Thymus (tissue), 11 donors: Measurements from ENCODE around the gene SPINK8. TPM values are rescaled to one million over a fixed set of nuclear protein-coding genes. Genes with fewer than 3 reads are reported as not detected.

Source experiments
- DNase-seq, 9 donors: peaks; one replicate each; pipeline ENCODE4 v3.0.0-alpha.2; 2013; ENCODE audit warnings: low spot score in 9 of 9, low read depth in 6 of 9, missing footprints in 1 of 9
- H3K27ac ChIP-seq, 2 donors: one replicate each; pipeline ENCODE4 v1.5.1; 2013; ENCODE audit warnings: control low read depth in 1 of 2, low read depth in 1 of 2, low read length in 1 of 2, mild to moderate bottlenecking in 1 of 2, moderate library complexity in 1 of 2
- H3K27me3 ChIP-seq, 2 donors: one replicate each; pipeline ENCODE4 v1.5.1; 2013; ENCODE audit warnings: low read length in 1 of 2; ENCODE audit not compliant: control insufficient read depth in 2 of 2, insufficient read depth in 1 of 2
- H3K36me3 ChIP-seq, 2 donors: one replicate each; pipeline ENCODE4 v1.5.1; 2013; ENCODE audit warnings: low read length in 1 of 2, mild to moderate bottlenecking in 1 of 2, moderate library complexity in 1 of 2; ENCODE audit not compliant: control insufficient read depth in 2 of 2, insufficient read depth in 2 of 2
- H3K4me1 ChIP-seq, 2 donors: one replicate each; pipeline ENCODE4 v1.5.1; 2013; ENCODE audit warnings: low read length in 2 of 2; ENCODE audit not compliant: control insufficient read depth in 2 of 2, insufficient read depth in 2 of 2
- H3K4me3 ChIP-seq, 2 donors: one replicate each; pipeline ENCODE4 v1.5.1; 2013; ENCODE audit warnings: low read length in 2 of 2, control low read depth in 1 of 2, mild to moderate bottlenecking in 1 of 2
- H3K9me3 ChIP-seq, 2 donors: one replicate each; pipeline ENCODE4 v1.5.1; 2013; ENCODE audit warnings: low read length in 1 of 2, mild to moderate bottlenecking in 1 of 2; ENCODE audit not compliant: control insufficient read depth in 2 of 2, insufficient read depth in 1 of 2
- WGBS: extraction: QIAGEN DNeasy Blood & Tissue Kit; methylation state at CpG from one replicate; pipeline ENCODE4 v1.1.7; 2013; 5-methylcytosine and 5-hydroxymethylcytosine counted together
- polyA plus RNA-seq: library from polyadenylated mRNA; stranded (reverse); fragments of 200-250 nt; gene quantifications from one replicate; pipeline ENCODE4 v1.2.3, GENCODE V29; 2013
- total RNA-seq: library from RNA; stranded (reverse); fragments of 120-200 nt; gene quantifications from one replicate; pipeline ENCODE4 v1.2.4, GENCODE V29; 2013
- donor health status: healthy.

The SPINK8 gene
- total and polyA plus RNA-seq, 2 donors: 0.14 TPM; not detected in 1

DNA sequence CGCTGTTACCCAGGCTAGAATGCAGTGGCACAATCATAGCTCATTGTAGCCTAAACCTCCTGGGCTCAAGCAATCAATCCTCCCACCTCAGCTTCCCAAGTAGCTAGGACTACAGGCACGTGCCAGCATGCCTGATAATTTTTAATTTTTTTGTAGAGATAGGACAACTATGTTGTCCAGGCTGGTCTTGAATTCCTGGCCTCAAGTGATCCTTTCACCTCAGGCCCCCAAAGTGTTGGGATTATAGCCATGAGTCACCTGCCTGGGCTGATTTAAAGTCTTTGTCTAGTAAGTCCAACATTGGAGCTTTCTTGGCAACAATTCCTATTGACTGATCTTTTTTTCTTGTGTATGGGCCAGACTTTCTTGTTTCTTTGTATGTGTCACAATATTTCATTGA lies 28.1 kb downstream of the SPINK8 start:
- Histone ChIP-seq H3K4me1 (peaks cover 2 to 7% of the 10 kb centered on the region in 2 donors), H3K4me3 (no peak overlapping the region), H3K27me3 (peaks cover 2 to 3% of the 10 kb centered on the region in 2 donors), H3K27ac (no peak overlapping the region), H3K9me3 (no peaks in the 10 kb centered on the region), H3K36me3 (peaks cover 0 to 3% of the 10 kb centered on the region in 2 donors)
- 97% methylated on average over 2 of the region's 2 CpGs for WGBS
- no peak for DNase-seq

DNA sequence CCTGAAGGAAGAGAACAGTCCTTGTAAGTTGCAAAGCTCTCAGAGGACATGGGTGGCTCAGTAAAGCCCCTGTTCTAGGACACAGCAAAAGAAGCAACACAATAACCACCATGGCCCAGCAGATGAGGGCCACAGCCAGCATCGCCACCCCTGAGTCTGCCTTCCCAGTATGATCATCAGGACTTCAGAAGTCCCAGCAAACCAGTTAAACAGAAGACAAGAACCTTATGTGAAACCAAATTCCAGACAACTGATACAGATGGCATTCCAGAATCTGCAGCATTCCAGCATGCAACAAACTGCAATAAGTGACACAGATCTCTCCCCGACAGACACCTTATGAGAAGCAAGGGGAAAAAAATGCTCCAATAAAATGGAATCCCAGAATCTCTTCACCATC lies 30.4 kb downstream of the SPINK8 start:
- Histone ChIP-seq H3K4me3 (no peak overlapping the region), H3K36me3 (peaks cover 4 to 5% of the 10 kb centered on the region in 2 donors), H3K27me3 (peaks cover 0 to 3% of the 10 kb centered on the region in 2 donors), H3K4me1 (peaks cover 11 to 16% of the 10 kb centered on the region in 2 donors), H3K9me3 (no peaks in the 10 kb centered on the region), H3K27ac (no peak overlapping the region)
- WGBS: 98% methylated on average over 2 of the region's 2 CpGs
- no peak for DNase-seq

GRCh38 chr3:48301800-48302166 lies 31.7 kb downstream of the SPINK8 start:
- H3K27ac ChIP-seq: peak overlapping the region; percentile 80 to 97
- peaks cover 11 to 16% of the 10 kb centered on the region in 2 donors for H3K4me1 ChIP-seq
- WGBS: 5% methylated on average over 10 of the region's 10 CpGs

GRCh38 chr3:48301020-48301799 lies 32.3 kb downstream of the SPINK8 start, which contains the start of gene NME6:
Gene NME6 (minus strand): TSS chr3:48301367.
- H3K4me3 ChIP-seq: peak within 1 kb of the TSS; percentile 79 to 100
- under 1% methylated on average over 70 of the region's 70 CpGs for WGBS
- peak; percentile 55 to 92 (median 76) for DNase-seq
- no peaks in the 10 kb centered on the region for H3K27me3 ChIP-seq
- H3K9me3 ChIP-seq: no peaks in the 10 kb centered on the region
- peak within 1 kb of the TSS; percentile 80 to 97 for H3K27ac ChIP-seq
- H3K36me3 ChIP-seq: peaks cover 15 to 21% of the 10 kb centered on the region in 2 donors
- H3K4me1 ChIP-seq: peaks cover 11 to 16% of the 10 kb centered on the region in 2 donors

More at GRCh38 chr3:48301800-48302166, 31.7 kb downstream of the SPINK8 start:
- Histone ChIP-seq H3K27me3 (no peaks in the 10 kb centered on the region), H3K4me3 (peak overlapping the region; percentile 79 to 100), H3K9me3 (no peaks in the 10 kb centered on the region), H3K36me3 (peaks cover 15% of the 10 kb centered on the region in 2 donors)
- DNase-seq: peak in 2 of 9 donors; percentile 5 to 9

- H3K4me3 ChIP-seq: peak overlapping the region; percentile 79 to 100
- H3K4me1 ChIP-seq: peaks cover 11 to 16% of the 10 kb centered on the region in 2 donors
- H3K36me3 ChIP-seq: peaks cover 23 to 28% of the 10 kb centered on the region in 2 donors
- H3K27ac ChIP-seq: peak overlapping the region; percentile 80 to 97
- WGBS: 40% methylated on average over 13 of the region's 13 CpGs
- H3K27me3 ChIP-seq: no peaks in the 10 kb centered on the region
- no peaks in the 10 kb centered on the region for H3K9me3 ChIP-seq
- DNase-seq: peak in 8 of 9 donors; percentile 16 to 77 (median 38)
These were observed 33.4 kb downstream of the SPINK8 start for GRCh38 chr3:48299746-48300712.

- 98% methylated on average over 5 of the region's 5 CpGs for WGBS
- no peak for DNase-seq
- H3K4me3 ChIP-seq: no peak overlapping the region
- H3K27ac ChIP-seq: no peak overlapping the region
- H3K4me1 ChIP-seq: peaks cover 11 to 16% of the 10 kb centered on the region in 2 donors
- no peaks in the 10 kb centered on the region for H3K27me3 ChIP-seq
- H3K36me3 ChIP-seq: peaks cover 43 to 49% of the 10 kb centered on the region in 2 donors
- no peaks in the 10 kb centered on the region for H3K9me3 ChIP-seq
These were observed 36.2 kb downstream of the SPINK8 start for GRCh38 chr3:48297111-48297810.

- Histone ChIP-seq H3K27ac (no peak overlapping the region), H3K4me3 (no peak overlapping the region), H3K27me3 (no peaks in the 10 kb centered on the region), H3K9me3 (no peaks in the 10 kb centered on the region), H3K4me1 (peaks cover 11 to 13% of the 10 kb centered on the region in 2 donors), H3K36me3 (peaks cover 45 to 49% of the 10 kb centered on the region in 2 donors)
- DNase-seq: no peak
- 98% methylated on average over 4 of the region's 4 CpGs for WGBS
These were observed 36.8 kb downstream of the SPINK8 start for GRCh38 chr3:48296699-48297098.

- peaks cover 2% of the 10 kb centered on the region in 2 donors for H3K4me1 ChIP-seq
- no peak overlapping the region for H3K4me3 ChIP-seq
- no peak for DNase-seq
- H3K9me3 ChIP-seq: no peaks in the 10 kb centered on the region
- WGBS: 98% methylated on average over 12 of the region's 12 CpGs
- no peaks in the 10 kb centered on the region for H3K27me3 ChIP-seq
- H3K27ac ChIP-seq: no peak overlapping the region
- peaks cover 45 to 46% of the 10 kb centered on the region in 2 donors for H3K36me3 ChIP-seq
These were observed 38.7 kb downstream of the SPINK8 start for GRCh38 chr3:48294611-48295263.
